Kidney epithelial cell (primary cell): ENCODE results near the gene RCSD1. TPM values are rescaled to one million over a fixed set of nuclear protein-coding genes. Genes with fewer than 3 reads are reported as not detected.

Experiments used
- DNase-seq: peaks from one replicate; pipeline ENCODE4 v3.0.0-alpha.2; 2010; ENCODE audit warnings: low read depth
- H3K27me3 ChIP-seq: 2 replicates; pipeline ENCODE4 v1.6.0; 2011; ENCODE audit warnings: low read length; ENCODE audit not compliant: control insufficient read depth, insufficient read depth
- H3K36me3 ChIP-seq: 2 replicates; pipeline ENCODE4 v1.5.1; 2011; ENCODE audit warnings: low read length; ENCODE audit not compliant: control insufficient read depth, insufficient read depth
- H3K4me3 ChIP-seq: 2 replicates; pipeline ENCODE4 v1.5.1; 2011; ENCODE audit warnings: low read depth, mild to moderate bottlenecking, control low read depth, low read length
- CTCF ChIP-seq: IDR thresholded peaks from 2 replicates; pipeline ENCODE4 v1.5.1; 2011; ENCODE audit warnings: mild to moderate bottlenecking, moderate library complexity, low read length, control low read depth, inconsistent platforms; ENCODE audit not compliant: insufficient read depth, poor library complexity, severe bottlenecking
- total RNA-seq: library from RNA; depleted of rRNA; stranded (reverse); fragments of >200 nt; gene quantifications from 2 replicates; pipeline ENCODE4 v1.2.3, GENCODE V29; 2015

RCSD1 gene
- total RNA-seq, 1 donor from 2014 or later = 0.21 TPM

- TF ChIP-seq CTCF = no peak
- Histone ChIP-seq H3K4me3 (no peak overlapping the region), H3K27me3 (peaks cover 13% of the 10 kb centered on the region), H3K36me3 (no peaks in the 10 kb centered on the region)
- DNase-seq = no peak
Observed at GRCh38 chr1:167708940-167709389, 78.9 kb downstream of the RCSD1 start.

GRCh38 chr1:167710836-167711235 lies 80.8 kb downstream of the RCSD1 start:
- Histone ChIP-seq H3K4me3 (no peak overlapping the region), H3K36me3 (no peaks in the 10 kb centered on the region), H3K27me3 (peaks cover 6% of the 10 kb centered on the region)
- no peak for TF ChIP-seq CTCF
- DNase-seq = no peak

GRCh38 chr1:167711797-167712196 lies 81.8 kb downstream of the RCSD1 start:
- H3K4me3 ChIP-seq = no peak overlapping the region
- H3K27me3 ChIP-seq = peaks cover 6% of the 10 kb centered on the region
- no peaks in the 10 kb centered on the region for H3K36me3 ChIP-seq
- no peak for TF ChIP-seq CTCF
- no peak for DNase-seq

- no peak for TF ChIP-seq CTCF
- DNase-seq = no peak
- H3K36me3 ChIP-seq = no peaks in the 10 kb centered on the region
- H3K27me3 ChIP-seq = peaks cover 3% of the 10 kb centered on the region
- peak overlapping the region; percentile 78 for H3K4me3 ChIP-seq
Observed at GRCh38 chr1:167713330-167714081, 83.5 kb downstream of the RCSD1 start.

- H3K27me3 ChIP-seq = peaks cover 2% of the 10 kb centered on the region
- no peak for TF ChIP-seq CTCF
- no peaks in the 10 kb centered on the region for H3K36me3 ChIP-seq
- peak overlapping the region; percentile 78 for H3K4me3 ChIP-seq
- DNase-seq = no peak
Observed at GRCh38 chr1:167714098-167714438, 84.0 kb downstream of the RCSD1 start.
